Trophoblast cell (in vitro differentiated cells and primary cell): ENCODE data around the gene ATP5F1B.

Experiments used
- DNase-seq, 2 donors: peaks; one replicate each; pipeline ENCODE4 v3.0.0-alpha.2; 2016
- H2AFZ ChIP-seq: 2 replicates; pipeline ENCODE4 v1.6.1; 2013; ENCODE audit warnings: low read length, moderate library complexity, mild to moderate bottlenecking; ENCODE audit not compliant: insufficient read depth, poor library complexity
- H2AK5ac ChIP-seq: 2 replicates; pipeline ENCODE4 v1.6.1; 2013; ENCODE audit warnings: mild to moderate bottlenecking, low read length
- H2BK120ac ChIP-seq: 2 replicates; pipeline ENCODE4 v1.6.1; 2013; ENCODE audit warnings: low read length, mild to moderate bottlenecking, moderate library complexity; ENCODE audit not compliant: insufficient read depth, poor library complexity
- H2BK12ac ChIP-seq: 2 replicates; pipeline ENCODE4 v1.6.1; 2013; ENCODE audit warnings: mild to moderate bottlenecking, low read length, moderate library complexity
- H2BK5ac ChIP-seq: 2 replicates; pipeline ENCODE4 v1.6.1; 2013; ENCODE audit warnings: low read length, low read depth, moderate library complexity, mild to moderate bottlenecking; ENCODE audit not compliant: poor library complexity
- H3K14ac ChIP-seq: 2 replicates; pipeline ENCODE4 v1.6.1; 2013; ENCODE audit warnings: mild to moderate bottlenecking, low read length
- H3K18ac ChIP-seq: 2 replicates; pipeline ENCODE4 v1.6.1; 2013; ENCODE audit warnings: mild to moderate bottlenecking, low read length
- H3K23ac ChIP-seq: 2 replicates; pipeline ENCODE4 v1.6.1; 2013; ENCODE audit warnings: low read length
- H3K27ac ChIP-seq: 2 replicates; pipeline ENCODE4 v1.5.1; 2013; ENCODE audit warnings: low read depth, mild to moderate bottlenecking, inconsistent platforms, low read length, moderate library complexity
- H3K27me3 ChIP-seq: 2 replicates; pipeline ENCODE4 v1.6.1; 2013; ENCODE audit warnings: inconsistent platforms, mild to moderate bottlenecking, low read length, moderate library complexity; ENCODE audit not compliant: insufficient read depth
- H3K36me3 ChIP-seq, 2 experiments: 1 replicate in 1 of 2; 2 replicates in 1 of 2; pipeline ENCODE4 v1.6.1; 2013; ENCODE audit warnings: low read length in 2 of 2, mild to moderate bottlenecking in 2 of 2, moderate library complexity in 1 of 2; ENCODE audit not compliant: insufficient read depth in 2 of 2, control insufficient read depth in 1 of 2
- H3K4ac ChIP-seq: 2 replicates; pipeline ENCODE4 v1.6.1; 2013; ENCODE audit warnings: low read depth, mild to moderate bottlenecking, low read length, moderate library complexity
- H3K4me1 ChIP-seq, 2 experiments: 1 replicate in 1 of 2; 2 replicates in 1 of 2; pipeline ENCODE4 v1.6.1; 2013; ENCODE audit warnings: low read length in 2 of 2, mild to moderate bottlenecking in 2 of 2, moderate library complexity in 1 of 2; ENCODE audit not compliant: insufficient read depth in 2 of 2, control insufficient read depth in 1 of 2
- H3K4me2 ChIP-seq: 2 replicates; pipeline ENCODE4 v1.6.1; 2013; ENCODE audit warnings: inconsistent platforms, mild to moderate bottlenecking, low read length, moderate library complexity
- H3K4me3 ChIP-seq: 2 replicates; pipeline ENCODE4 v1.5.1; 2013; ENCODE audit warnings: mild to moderate bottlenecking, low read depth, low read length, inconsistent platforms
- H3K79me1 ChIP-seq: one replicate; pipeline ENCODE4 v1.6.1; 2013; ENCODE audit warnings: low read length
- H3K79me2 ChIP-seq: 2 replicates; pipeline ENCODE4 v1.6.1; 2013; ENCODE audit warnings: low read length, mild to moderate bottlenecking; ENCODE audit not compliant: control insufficient read depth, insufficient read depth, poor library complexity
- H3K9ac ChIP-seq: 2 replicates; pipeline ENCODE4 v1.6.1; 2013; ENCODE audit warnings: mild to moderate bottlenecking, low read length
- H3K9me3 ChIP-seq: 2 replicates; pipeline ENCODE4 v1.6.1; 2013; ENCODE audit warnings: low read depth, mild to moderate bottlenecking, control low read depth, inconsistent platforms, low read length; ENCODE audit not compliant: insufficient read depth
- H4K12ac ChIP-seq: 2 replicates; pipeline ENCODE4 v1.6.1; 2013; ENCODE audit warnings: low read depth, mild to moderate bottlenecking, low read length, moderate library complexity
- H4K8ac ChIP-seq: 2 replicates; pipeline ENCODE4 v1.6.1; 2013; ENCODE audit warnings: low read depth, mild to moderate bottlenecking, low read length, moderate library complexity
- H4K91ac ChIP-seq: one replicate; pipeline ENCODE4 v1.6.1; 2013; ENCODE audit warnings: low read depth, mild to moderate bottlenecking, low read length, moderate library complexity
- WGBS: extraction: QIAGEN DNeasy Blood & Tissue Kit; methylation state at CpG from one replicate; pipeline ENCODE4 v1.1.7; 2013; ENCODE audit warnings: missing lambda C conversion rate; ENCODE audit not compliant: insufficient read length, insufficient coverage; ENCODE audit errors: extremely low coverage; 5-methylcytosine and 5-hydroxymethylcytosine counted together

Gene ATP5F1B

GRCh38 chr12:56678852-56679251 lies 33.1 kb upstream of the ATP5F1B start:
- no CpG with 5 or more reads among the region's 2 CpGs for WGBS
- Histone ChIP-seq H2AFZ (no peak overlapping the region), H2AK5ac (no peak overlapping the region), H3K4me3 (no peak overlapping the region), H4K91ac (no peak overlapping the region), H3K79me1 (no peaks in the 10 kb centered on the region), H3K27ac (no peak overlapping the region), H2BK12ac (no peak overlapping the region), H3K18ac (no peak overlapping the region), H3K79me2 (peaks cover 54% of the 10 kb centered on the region), H4K12ac (no peak overlapping the region), H3K23ac (no peak overlapping the region), H3K4me1 (peaks cover 0 to 2% of the 10 kb centered on the region in 2 experiments), H3K36me3 (peaks cover 20 to 27% of the 10 kb centered on the region in 2 experiments), H3K4me2 (no peak overlapping the region), H2BK5ac (no peak overlapping the region), H3K14ac (no peak overlapping the region), H4K8ac (no peak overlapping the region), H2BK120ac (no peak overlapping the region), H3K9ac (no peak overlapping the region), H3K4ac (peak overlapping the region; percentile 81), H3K9me3 (no peaks in the 10 kb centered on the region), H3K27me3 (no peaks in the 10 kb centered on the region)
- no peak for DNase-seq

DNA sequence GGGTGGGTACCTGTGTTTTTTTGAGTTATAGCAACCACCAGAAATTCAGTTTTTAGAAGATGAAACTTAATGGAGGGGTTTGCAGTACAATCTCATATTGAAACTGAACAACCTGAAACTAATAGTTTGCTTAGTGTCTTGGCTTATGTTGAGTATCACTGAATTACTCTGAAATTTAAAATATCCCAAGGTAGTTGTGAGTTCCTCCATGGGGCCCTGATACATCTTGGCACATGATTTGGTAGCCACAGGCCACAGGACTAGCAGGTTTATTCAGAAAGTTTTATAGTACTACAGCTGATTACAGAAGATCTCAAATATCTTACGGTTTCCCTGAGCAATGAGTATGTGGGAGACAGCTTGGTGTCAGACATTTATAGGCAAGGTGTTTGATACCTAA lies 31.9 kb upstream of the ATP5F1B start:
- no peak overlapping the region for H3K4me3 ChIP-seq
- H3K18ac ChIP-seq: no peak overlapping the region
- no peaks in the 10 kb centered on the region for H3K79me1 ChIP-seq
- no peak overlapping the region for H3K27ac ChIP-seq
- no peaks in the 10 kb centered on the region for H3K9me3 ChIP-seq
- no peak overlapping the region for H3K4me2 ChIP-seq
- H4K12ac ChIP-seq: no peak overlapping the region
- H2BK12ac ChIP-seq: no peak overlapping the region
- H3K23ac ChIP-seq: no peak overlapping the region
- H2BK120ac ChIP-seq: no peak overlapping the region
- H3K27me3 ChIP-seq: no peaks in the 10 kb centered on the region
- H2AK5ac ChIP-seq: no peak overlapping the region
- H4K8ac ChIP-seq: no peak overlapping the region
- H3K14ac ChIP-seq: no peak overlapping the region
- no peak overlapping the region for H4K91ac ChIP-seq
- no peak overlapping the region for H3K4ac ChIP-seq
- no peak overlapping the region for H2AFZ ChIP-seq
- no peak overlapping the region for H3K9ac ChIP-seq
- no peak overlapping the region for H2BK5ac ChIP-seq
- WGBS: no CpG with 5 or more reads among the region's 1 CpG
- H3K36me3 ChIP-seq: peaks cover 20 to 29% of the 10 kb centered on the region in 2 experiments
- DNase-seq: no peak
- H3K4me1 ChIP-seq: peaks cover 0 to 2% of the 10 kb centered on the region in 2 experiments
- H3K79me2 ChIP-seq: peaks cover 47% of the 10 kb centered on the region

GRCh38 chr12:56676851-56677580 lies 31.2 kb upstream of the ATP5F1B start:
- Histone ChIP-seq H3K4me2 (no peak overlapping the region), H3K4me1 (peaks cover 0 to 2% of the 10 kb centered on the region in 2 experiments), H3K27me3 (no peaks in the 10 kb centered on the region), H2BK5ac (no peak overlapping the region), H3K14ac (no peak overlapping the region), H2AK5ac (no peak overlapping the region), H4K8ac (no peak overlapping the region), H3K9ac (no peak overlapping the region), H3K4me3 (no peak overlapping the region), H3K36me3 (peaks cover 19 to 30% of the 10 kb centered on the region in 2 experiments), H2BK120ac (no peak overlapping the region), H2BK12ac (no peak overlapping the region), H3K23ac (no peak overlapping the region), H4K91ac (no peak overlapping the region), H3K79me1 (no peaks in the 10 kb centered on the region), H3K27ac (no peak overlapping the region), H3K18ac (no peak overlapping the region), H2AFZ (no peak overlapping the region), H3K9me3 (no peaks in the 10 kb centered on the region), H3K4ac (peak overlapping the region; percentile 93), H4K12ac (no peak overlapping the region), H3K79me2 (peaks cover 41% of the 10 kb centered on the region)
- DNase-seq: no peak
- no CpG with 5 or more reads among the region's 11 CpGs for WGBS

- H3K4me1 ChIP-seq: no peaks in the 10 kb centered on the region
- H4K8ac ChIP-seq: no peak overlapping the region
- no peak for DNase-seq
- no peak overlapping the region for H3K4me2 ChIP-seq
- H3K18ac ChIP-seq: no peak overlapping the region
- H2BK5ac ChIP-seq: no peak overlapping the region
- H3K79me2 ChIP-seq: peaks cover 10% of the 10 kb centered on the region
- no peak overlapping the region for H2BK120ac ChIP-seq
- peaks cover 33% of the 10 kb centered on the region in 2 experiments for H3K36me3 ChIP-seq
- H3K9ac ChIP-seq: no peak overlapping the region
- no peaks in the 10 kb centered on the region for H3K9me3 ChIP-seq
- H3K4me3 ChIP-seq: no peak overlapping the region
- no CpG with 5 or more reads among the region's 2 CpGs for WGBS
- H3K27ac ChIP-seq: no peak overlapping the region
- no peak overlapping the region for H3K23ac ChIP-seq
- no peak overlapping the region for H2AFZ ChIP-seq
- H3K79me1 ChIP-seq: no peaks in the 10 kb centered on the region
- no peaks in the 10 kb centered on the region for H3K27me3 ChIP-seq
- no peak overlapping the region for H4K91ac ChIP-seq
- H2AK5ac ChIP-seq: no peak overlapping the region
- H4K12ac ChIP-seq: no peak overlapping the region
- no peak overlapping the region for H2BK12ac ChIP-seq
- no peak overlapping the region for H3K4ac ChIP-seq
- H3K14ac ChIP-seq: no peak overlapping the region
Measured at GRCh38 chr12:56671608-56672007, 25.8 kb upstream of the ATP5F1B start.
